K562 (cell line): Measurements from ENCODE around the gene PARD3B. TPM values are rescaled to one million over a fixed set of nuclear protein-coding genes. Genes with fewer than 3 reads are reported as not detected.

Source experiments
- ATAC-seq: fragments of 200-7000 bp; cut with Tn5 transposase; 3 replicates; pipeline ENCODE4 v1.9.1; 2020; ENCODE audit warnings: moderate library complexity
- BruUV-seq: library from RNA; stranded (reverse); fragments of 400-500 nt; replicated peaks from 2 replicates; lab custom pipeline; 2021; lab: Mats Ljungman, UMichigan
- CTCF ChIA-PET: fragments of 300-600 bp; formaldehyde crosslinking; extraction: SDS; loops from one replicate; lab custom pipeline; 2021; ENCODE audit warnings: low intra/inter-chr PET ratio; lab: Yijun Ruan, JAX
- POLR2A ChIA-PET: fragments of 300-600, 350-650 bp; sonication (Branson Sonifier 250); formaldehyde crosslinking; extraction: SDS; loops from one replicate; lab custom pipeline; 2021; ENCODE audit warnings: antibody characterized with exemption, inconsistent platforms; lab: Yijun Ruan, JAX
- DNase-seq, 4 experiments: peaks; one replicate each; pipeline versions ENCODE4 v3.0.0 to v3.0.0-alpha.2; 2011 to 2018; ENCODE audit warnings: low spot score in 3 of 4, mixed read lengths in 3 of 4; ENCODE audit errors: extremely low read depth in 1 of 4
- FAIRE-seq: peaks from 2 replicates; lab custom pipeline; 2011; peaks lifted over from hg19 to GRCh38; lab: Jason Lieb, UNC
- H2AFZ ChIP-seq: 2 replicates; pipeline ENCODE4 v1.6.0; 2011; ENCODE audit warnings: low read depth, low read length, control low read depth, inconsistent platforms
- H3K27ac ChIP-seq: fragments of 200-600 bp; 3 replicates; pipeline ENCODE4 v1.8.0; 2011; ENCODE audit warnings: low read depth, mild to moderate bottlenecking, control low read depth, inconsistent platforms, low read length, moderate library complexity, mixed read lengths; ENCODE audit errors: extremely low read depth
- H3K27me3 ChIP-seq, 2 experiments: fragments of 300-600 bp in 1 of 2; 2 replicates in 1 of 2; 3 replicates in 1 of 2; pipeline versions ENCODE4 v1.6.0 to v1.8.0; 2011; ENCODE audit warnings: inconsistent platforms in 2 of 2, low read length in 2 of 2, mild to moderate bottlenecking in 1 of 2, mixed read lengths in 1 of 2, moderate library complexity in 1 of 2; ENCODE audit not compliant: control insufficient read depth in 2 of 2, insufficient read depth in 2 of 2
- H3K36me3 ChIP-seq: fragments of 300-600 bp; 3 replicates; pipeline ENCODE4 v1.8.0; 2011; ENCODE audit warnings: mild to moderate bottlenecking, low read length, inconsistent platforms; ENCODE audit not compliant: control insufficient read depth, insufficient read depth
- H3K4me1 ChIP-seq, 2 experiments: fragments of 200-600 bp in 1 of 2; replicated peaks in 1 of 2; 2 replicates in 1 of 2; 3 replicates in 1 of 2; pipeline versions ENCODE4 v1.5.1 to v1.8.0; 2011; ENCODE audit warnings: inconsistent platforms in 2 of 2, low read length in 2 of 2, mild to moderate bottlenecking in 1 of 2, mixed read lengths in 1 of 2, moderate library complexity in 1 of 2; ENCODE audit not compliant: control insufficient read depth in 2 of 2, insufficient read depth in 2 of 2
- H3K4me2 ChIP-seq: 2 replicates; pipeline ENCODE4 v1.6.1; 2011; ENCODE audit warnings: low read length, control low read depth, inconsistent platforms, mixed read lengths; ENCODE audit not compliant: insufficient read depth
- H3K4me3 ChIP-seq: fragments of 200-600 bp; sonication (generic), shearing (Covaris generic); 2 replicates; pipeline ENCODE4 v1.5.1; 2016; ENCODE audit warnings: control low read depth, inconsistent platforms
- H3K79me2 ChIP-seq: fragments of 200-600 bp; 3 replicates; pipeline ENCODE4 v1.8.0; 2011; ENCODE audit warnings: low read length, inconsistent platforms; ENCODE audit not compliant: control insufficient read depth, insufficient read depth
- H3K9ac ChIP-seq, 2 experiments: 2 replicates each; pipeline versions ENCODE4 v1.6.0 to v1.6.1; 2011; ENCODE audit warnings: low read depth in 2 of 2, low read length in 2 of 2, control low read depth in 1 of 2, inconsistent platforms in 1 of 2, mild to moderate bottlenecking in 1 of 2, mixed read lengths in 1 of 2; ENCODE audit not compliant: insufficient read depth in 1 of 2
- H3K9me1 ChIP-seq: one replicate; pipeline ENCODE4 v1.6.0; 2011; ENCODE audit warnings: inconsistent platforms, mild to moderate bottlenecking, low read length, moderate library complexity; ENCODE audit not compliant: control insufficient read depth, insufficient read depth
- H3K9me3 ChIP-seq: replicated peaks from 2 replicates; pipeline ENCODE4 v1.5.1; 2011; ENCODE audit warnings: low read depth, low read length, inconsistent platforms; ENCODE audit not compliant: control insufficient read depth, insufficient read depth
- H4K20me1 ChIP-seq: replicated peaks from 2 replicates; pipeline ENCODE4 v1.6.1; 2011; ENCODE audit warnings: low read length, inconsistent platforms, mixed read lengths; ENCODE audit not compliant: control insufficient read depth, insufficient read depth
- BMI1 ChIP-seq: fragments of 150-350 bp; IDR thresholded peaks from 2 replicates; pipeline ENCODE4 v1.6.1; 2014; ENCODE audit warnings: low read length
- CBX8 ChIP-seq: fragments of 200-600 bp; sonication (generic); IDR thresholded peaks from 2 replicates; pipeline ENCODE4 v1.6.1; 2012; ENCODE audit warnings: borderline replicate concordance, mixed run types, low read depth, mild to moderate bottlenecking, moderate library complexity, mixed read lengths, low read length, control low read depth, inconsistent platforms; ENCODE audit not compliant: poor library complexity, severe bottlenecking; ENCODE audit errors: extremely low read depth
- CHD4 ChIP-seq: fragments of 200-600 bp; sonication (generic); IDR thresholded peaks from 3 replicates; pipeline ENCODE4 v1.6.1; 2012; ENCODE audit warnings: low read depth, mild to moderate bottlenecking, mixed read lengths, low read length, inconsistent platforms; ENCODE audit not compliant: insufficient read depth, insufficient replicate concordance, poor library complexity, severe bottlenecking
- EGR1 ChIP-seq: fragments of 450-650 bp; conservative IDR thresholded peaks from 2 replicates; pipeline ENCODE4 v1.6.1; 2017; ENCODE audit warnings: mild to moderate bottlenecking
- EP400 ChIP-seq: fragments of 450-650 bp; IDR thresholded peaks from 2 replicates; pipeline ENCODE4 v1.6.1; 2017; ENCODE audit warnings: antibody characterized with exemption, mild to moderate bottlenecking, moderate library complexity
- HDAC8 ChIP-seq: fragments of 450-650 bp; IDR thresholded peaks from 2 replicates; pipeline ENCODE4 v1.6.1; 2016; ENCODE audit warnings: mild to moderate bottlenecking, missing genetic modification characterization, moderate library complexity, missing compliant biosample characterization
- KDM1A ChIP-seq, 2 experiments: fragments of 450-650 bp; IDR thresholded peaks; 2 replicates each; pipeline ENCODE4 v1.6.1; 2016; ENCODE audit warnings: mild to moderate bottlenecking in 2 of 2
- PHF21A ChIP-seq: fragments of 450-650 bp; IDR thresholded peaks from 2 replicates; pipeline ENCODE4 v1.6.1; 2017; ENCODE audit warnings: low read depth, borderline replicate concordance
- POLR2G ChIP-seq: fragments of 200-400 bp; formaldehyde crosslinking; IDR thresholded peaks from 2 replicates; pipeline ENCODE4 v1.6.1; 2017; ENCODE audit warnings: low read depth, mild to moderate bottlenecking, antibody characterized with exemption, low read length, moderate library complexity
- RNF2 ChIP-seq: sonication (generic); IDR thresholded peaks from 2 replicates; pipeline ENCODE4 v1.6.1; 2016
- SMARCE1 ChIP-seq: fragments of 450-650 bp; IDR thresholded peaks from 2 replicates; pipeline ENCODE4 v1.7.1; 2016; ENCODE audit warnings: mild to moderate bottlenecking
- TFE3 ChIP-seq: fragments of 450-650 bp; formaldehyde crosslinking; IDR thresholded peaks from 2 replicates; pipeline ENCODE4 v1.4.0; 2020; ENCODE audit warnings: mild to moderate bottlenecking, mixed read lengths
- ZFPM2 ChIP-seq: fragments of 250-450 bp; sonication (Bioruptor Pico); IDR thresholded peaks from 2 replicates; pipeline ENCODE4 v1.5.1; 2022; ENCODE audit warnings: mild to moderate bottlenecking
- ZNF586 ChIP-seq: fragments of 450-650 bp; formaldehyde crosslinking; conservative IDR thresholded peaks from 2 replicates; pipeline ENCODE4 v1.4.0; 2020; ENCODE audit warnings: mild to moderate bottlenecking, moderate library complexity
- WGBS: fragments of 100-300 bp; shearing (Covaris generic); methylation state at CpG from one replicate; pipeline ENCODE4 v1.1.6; 2016; ENCODE audit warnings: low coverage, mixed read lengths; ENCODE audit not compliant: insufficient coverage; ENCODE audit errors: missing lambda C conversion rate; 5-methylcytosine and 5-hydroxymethylcytosine counted together
- in situ Hi-C: fragments of 300-500 bp; cut with MboI; formaldehyde crosslinking; loops from 4 replicates; pipeline ENCODE4 v1.15.0; 2018; ENCODE audit warnings: inconsistent platforms, mixed read lengths
- intact Hi-C: fragments of 100-400 bp; cut with micrococcal nuclease; formaldehyde crosslinking; loops from 2 replicates; pipeline ENCODE4 v1.14.2; 2022
- polyA plus RNA-seq, 8 experiments: library from polyadenylated mRNA; depleted of rRNA in 4 of 8; stranded (reverse) in 5 of 8; unstranded in 3 of 8; fragments of >200 nt; fragmentation: Nextera tagmentation in 2 of 8; fragmentation: Illumina TruSeq in 1 of 8; extraction: Ambion mirVana in 2 of 8; extraction: Trizol in 1 of 8; gene quantifications; 2 replicates each; pipeline versions ENCODE4 v1.2.1 to v1.2.3, GENCODE V29; 2011 to 2014; ENCODE audit warnings: inconsistent platforms in 1 of 8, missing spikeins in 1 of 8
- total RNA-seq, 7 experiments: library from RNA; depleted of rRNA in 6 of 7; stranded (reverse); fragments of >200 nt in 6 of 7; fragmentation: Illumina TruSeq in 2 of 7; extraction: Trizol in 2 of 7; gene quantifications; 2 replicates each; pipeline versions ENCODE4 v1.2.1 to v1.2.3, GENCODE V29; 2011 to 2021; ENCODE audit warnings: low replicate concordance in 1 of 7
- TF ChIP-seq, protein P1 (sequence below): sonication (generic); formaldehyde crosslinking; IDR thresholded peaks from 2 replicates; pipeline ENCODE4 v1.8.1; 2023; ENCODE audit warnings: mild to moderate bottlenecking, missing genetic modification reagents
- TF ChIP-seq, protein P2 (sequence below): sonication (generic); formaldehyde crosslinking; IDR thresholded peaks from 2 replicates; pipeline ENCODE4 v1.8.0; 2022; ENCODE audit warnings: mild to moderate bottlenecking, low read depth, missing genetic modification reagents
- TF ChIP-seq, protein P3 (sequence below): sonication (generic); formaldehyde crosslinking; IDR thresholded peaks from 2 replicates; pipeline ENCODE4 v1.8.0; 2022; ENCODE audit warnings: mild to moderate bottlenecking, missing genetic modification reagents

PARD3B gene
- total and polyA plus RNA-seq, 9 of the 15 experiments (the other 6 are each of a cell fraction or from before 2014, with no cell fraction given): 0.15 to 3.0 (median 1.1) TPM

DNA sequence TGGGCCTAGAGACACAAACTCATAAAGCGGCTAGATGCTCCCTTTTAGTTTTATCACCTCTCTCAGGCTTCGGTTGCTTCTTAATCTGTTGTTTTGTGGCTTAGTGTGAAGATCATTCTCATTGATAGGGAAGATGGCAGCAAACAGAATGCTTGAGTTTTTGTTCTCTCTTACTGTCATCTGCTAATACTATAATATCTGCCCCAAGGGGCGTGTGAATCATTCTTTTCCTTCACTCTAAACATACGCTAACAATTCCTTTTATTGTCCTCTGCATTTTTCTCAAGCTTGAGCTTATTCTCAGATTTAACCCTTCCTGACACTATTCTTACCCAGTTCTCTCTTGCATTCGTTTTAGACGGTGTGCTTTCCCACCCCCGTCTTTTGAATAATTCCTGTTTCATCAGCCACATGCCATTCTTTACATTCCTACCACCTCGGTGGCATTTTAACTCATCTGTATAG, 813.1 kb downstream of the PARD3B start:
- intact Hi-C loops: no loop called here
- no peaks in the 10 kb centered on the region for H3K79me2 ChIP-seq
- H3K9me1 ChIP-seq: no peaks in the 10 kb centered on the region
- BruUV-seq: no TSS peak
- FAIRE-seq: no peak
- no peak overlapping the region for H3K27ac ChIP-seq
- no peak for ATAC-seq
- no peaks in the 10 kb centered on the region for H4K20me1 ChIP-seq
- in situ Hi-C loops: no loop called here
- 3% methylated on average over 7 of the region's 8 CpGs for WGBS
- DNase-seq: no peak
- ChIA-PET CTCF (no interaction called here), POLR2A (no interaction called here)
- H3K4me3 ChIP-seq: no peak overlapping the region
- no peaks in the 10 kb centered on the region for H3K9me3 ChIP-seq
- H3K27me3 ChIP-seq: no peaks in the 10 kb centered on the region
- no peaks in the 10 kb centered on the region for H3K4me1 ChIP-seq
- no peak overlapping the region for H3K4me2 ChIP-seq
- no peak overlapping the region for H3K9ac ChIP-seq
- H2AFZ ChIP-seq: no peak overlapping the region
- no peaks in the 10 kb centered on the region for H3K36me3 ChIP-seq
- TF ChIP-seq EP400 (no peak), ZFPM2 (no peak), BMI1 (peak; percentile 30; the same call in 1 of the 2 replicates), POLR2G (no peak), HDAC8 (tag) (no peak), RNF2 (0 out of 2 replicates have a peak, but pooled peaks have one; percentile 11), CBX8 (peak; percentile 56), EGR1 (no peak), CHD4 (no peak), PHF21A (no peak), ZNF586 (no peak), KDM1A (IDR thresholded peaks at IDR 0.05) (no peak), SMARCE1 (no peak), TFE3 (no peak)
- TF ChIP-seq, protein P1, sequence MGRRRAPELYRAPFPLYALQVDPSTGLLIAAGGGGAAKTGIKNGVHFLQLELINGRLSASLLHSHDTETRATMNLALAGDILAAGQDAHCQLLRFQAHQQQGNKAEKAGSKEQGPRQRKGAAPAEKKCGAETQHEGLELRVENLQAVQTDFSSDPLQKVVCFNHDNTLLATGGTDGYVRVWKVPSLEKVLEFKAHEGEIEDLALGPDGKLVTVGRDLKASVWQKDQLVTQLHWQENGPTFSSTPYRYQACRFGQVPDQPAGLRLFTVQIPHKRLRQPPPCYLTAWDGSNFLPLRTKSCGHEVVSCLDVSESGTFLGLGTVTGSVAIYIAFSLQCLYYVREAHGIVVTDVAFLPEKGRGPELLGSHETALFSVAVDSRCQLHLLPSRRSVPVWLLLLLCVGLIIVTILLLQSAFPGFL (CRISPR knock-in tag): no peak
- TF ChIP-seq, protein P2, sequence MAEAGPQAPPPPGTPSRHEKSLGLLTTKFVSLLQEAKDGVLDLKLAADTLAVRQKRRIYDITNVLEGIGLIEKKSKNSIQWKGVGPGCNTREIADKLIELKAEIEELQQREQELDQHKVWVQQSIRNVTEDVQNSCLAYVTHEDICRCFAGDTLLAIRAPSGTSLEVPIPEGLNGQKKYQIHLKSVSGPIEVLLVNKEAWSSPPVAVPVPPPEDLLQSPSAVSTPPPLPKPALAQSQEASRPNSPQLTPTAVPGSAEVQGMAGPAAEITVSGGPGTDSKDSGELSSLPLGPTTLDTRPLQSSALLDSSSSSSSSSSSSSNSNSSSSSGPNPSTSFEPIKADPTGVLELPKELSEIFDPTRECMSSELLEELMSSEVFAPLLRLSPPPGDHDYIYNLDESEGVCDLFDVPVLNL: no peak
- TF ChIP-seq, protein P3, sequence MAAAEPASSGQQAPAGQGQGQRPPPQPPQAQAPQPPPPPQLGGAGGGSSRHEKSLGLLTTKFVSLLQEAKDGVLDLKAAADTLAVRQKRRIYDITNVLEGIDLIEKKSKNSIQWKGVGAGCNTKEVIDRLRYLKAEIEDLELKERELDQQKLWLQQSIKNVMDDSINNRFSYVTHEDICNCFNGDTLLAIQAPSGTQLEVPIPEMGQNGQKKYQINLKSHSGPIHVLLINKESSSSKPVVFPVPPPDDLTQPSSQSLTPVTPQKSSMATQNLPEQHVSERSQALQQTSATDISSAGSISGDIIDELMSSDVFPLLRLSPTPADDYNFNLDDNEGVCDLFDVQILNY (CRISPR knock-in tag): no peak
